ENCODE results near the gene EVA1A. TPM values are rescaled to one million over a fixed set of nuclear protein-coding genes. Genes with fewer than 3 reads are reported as not detected.

Gene EVA1A
- polyA plus RNA-seq, 1 donor (not counting 4 experiments of a cell fraction or from before 2014, with no cell fraction given), result 11.5 TPM

DNA sequence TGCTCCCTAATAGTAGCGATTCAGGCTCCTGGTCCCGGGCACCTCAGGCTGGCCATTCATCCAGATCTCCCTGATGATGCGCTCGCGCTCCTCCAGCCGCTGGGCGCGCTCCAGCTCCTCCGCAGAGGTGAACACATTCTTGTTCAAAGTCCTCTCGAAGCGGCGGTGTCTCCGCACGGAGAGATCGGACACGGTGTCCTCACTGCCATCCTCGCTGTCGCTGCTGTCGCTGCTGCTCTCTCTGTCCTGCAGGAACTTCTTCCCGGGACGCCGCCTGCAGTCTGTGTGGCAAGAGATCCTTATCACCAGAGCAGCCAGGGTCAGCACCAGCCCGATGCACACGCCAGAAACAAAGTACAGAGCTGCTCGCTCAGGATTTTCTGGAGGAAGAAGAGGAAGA lies 67.5 kb downstream of the EVA1A start:
- dilution Hi-C loops (cut with MboI; ENCODE audit: extremely low pct_ligation_motif_present, low sequenced_read_pairs), result no loop called here
- TF ChIP-seq EZH2 (IDR thresholded peaks at IDR 0.05; ENCODE audit: low read length), result no peak
- TF ChIP-seq, protein P1, sequence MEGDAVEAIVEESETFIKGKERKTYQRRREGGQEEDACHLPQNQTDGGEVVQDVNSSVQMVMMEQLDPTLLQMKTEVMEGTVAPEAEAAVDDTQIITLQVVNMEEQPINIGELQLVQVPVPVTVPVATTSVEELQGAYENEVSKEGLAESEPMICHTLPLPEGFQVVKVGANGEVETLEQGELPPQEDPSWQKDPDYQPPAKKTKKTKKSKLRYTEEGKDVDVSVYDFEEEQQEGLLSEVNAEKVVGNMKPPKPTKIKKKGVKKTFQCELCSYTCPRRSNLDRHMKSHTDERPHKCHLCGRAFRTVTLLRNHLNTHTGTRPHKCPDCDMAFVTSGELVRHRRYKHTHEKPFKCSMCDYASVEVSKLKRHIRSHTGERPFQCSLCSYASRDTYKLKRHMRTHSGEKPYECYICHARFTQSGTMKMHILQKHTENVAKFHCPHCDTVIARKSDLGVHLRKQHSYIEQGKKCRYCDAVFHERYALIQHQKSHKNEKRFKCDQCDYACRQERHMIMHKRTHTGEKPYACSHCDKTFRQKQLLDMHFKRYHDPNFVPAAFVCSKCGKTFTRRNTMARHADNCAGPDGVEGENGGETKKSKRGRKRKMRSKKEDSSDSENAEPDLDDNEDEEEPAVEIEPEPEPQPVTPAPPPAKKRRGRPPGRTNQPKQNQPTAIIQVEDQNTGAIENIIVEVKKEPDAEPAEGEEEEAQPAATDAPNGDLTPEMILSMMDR (optimal IDR thresholded peaks at IDR 0.05 in 1 of 3, IDR thresholded peaks at IDR 0.05 in 1 of 3, conservative IDR thresholded peaks at IDR 0.05 in 1 of 3; ENCODE audit: extremely low read depth in 1 of 3, insufficient read depth in 2 of 3, low read length in 3 of 3), result no peak
- no peak overlapping the region for H3K4me3 ChIP-seq (ENCODE audit: control insufficient read depth in 2 of 3, extremely low read depth in 1 of 3, insufficient read depth in 2 of 3, low read depth in 1 of 3, low read length in 3 of 3)
- peaks cover 4% of the 10 kb centered on the region in 2 experiments for H3K36me3 ChIP-seq (ENCODE audit: control insufficient read depth in 2 of 2, extremely low read depth in 1 of 2, insufficient read depth in 2 of 2, low read length in 2 of 2)
- no peak overlapping the region for H3K4me2 ChIP-seq (ENCODE audit: control insufficient read depth, extremely low read depth, insufficient read depth, low read depth, low read length)
- no peaks in the 10 kb centered on the region for H3K27me3 ChIP-seq (ENCODE audit: control insufficient read depth, extremely low read depth, insufficient read depth, low read length)
- H3K27ac ChIP-seq (ENCODE audit: control insufficient read depth, insufficient read depth, low read length), result no peak overlapping the region
- no peaks in the 10 kb centered on the region for H3K79me2 ChIP-seq (ENCODE audit: control insufficient read depth, insufficient read depth, low read length)
- H3K4me1 ChIP-seq (ENCODE audit: control insufficient read depth, extremely low read depth, insufficient read depth, low read length), result peaks cover 6% of the 10 kb centered on the region
- no peak overlapping the region for H3K9ac ChIP-seq (ENCODE audit: control insufficient read depth, extremely low read depth, insufficient read depth, low read length)
- no peaks in the 10 kb centered on the region for H3K9me3 ChIP-seq (ENCODE audit: control insufficient read depth, low read depth, low read length)
- H2AFZ ChIP-seq (ENCODE audit: control insufficient read depth, low read length), result no peak overlapping the region
- FAIRE-seq (no peak), DNase-seq (ENCODE audit: low read depth, low spot score) (no peak)
- H3K9me1 ChIP-seq (ENCODE audit: control insufficient read depth, extremely low read depth, insufficient read depth, low read length), result no peaks in the 10 kb centered on the region
- no peaks in the 10 kb centered on the region for H4K20me1 ChIP-seq (ENCODE audit: control insufficient read depth, extremely low read depth, insufficient read depth, low read length)

DNA sequence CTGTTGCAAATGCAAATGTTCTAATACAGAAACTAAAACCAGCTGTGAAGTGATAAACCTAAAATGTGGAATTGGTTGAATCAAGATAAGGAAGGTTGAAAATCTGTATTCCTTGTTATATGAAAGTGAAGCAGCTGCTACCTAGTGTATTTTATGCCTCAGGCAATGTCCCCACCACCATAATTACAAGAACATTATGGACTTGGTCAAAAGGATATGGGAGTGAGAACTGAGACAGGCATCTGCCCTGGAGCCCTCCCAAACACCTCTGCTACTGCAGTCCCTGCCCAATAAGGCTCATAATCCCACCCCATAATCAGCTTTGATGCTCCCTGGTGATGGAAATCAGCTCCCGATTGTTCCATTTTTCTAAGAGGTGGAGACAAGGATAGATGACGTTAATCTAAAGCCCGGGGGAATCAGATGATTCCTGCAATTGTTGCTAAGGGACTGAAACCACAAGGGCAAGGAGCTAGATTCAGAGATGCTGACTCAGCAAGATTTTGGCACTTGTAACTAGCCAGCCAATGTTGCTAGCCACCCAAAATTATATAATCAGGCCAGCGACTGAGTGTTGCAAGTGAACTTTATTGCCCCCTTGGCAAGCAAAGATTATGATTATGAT lies 69.5 kb downstream of the EVA1A start:
- H3K79me2 ChIP-seq (ENCODE audit: control insufficient read depth, insufficient read depth, low read length), result no peaks in the 10 kb centered on the region
- H4K20me1 ChIP-seq (ENCODE audit: control insufficient read depth, extremely low read depth, insufficient read depth, low read length), result no peaks in the 10 kb centered on the region
- no peak overlapping the region for H3K4me3 ChIP-seq (ENCODE audit: control insufficient read depth in 2 of 3, extremely low read depth in 1 of 3, insufficient read depth in 2 of 3, low read depth in 1 of 3, low read length in 3 of 3)
- H3K9me3 ChIP-seq (ENCODE audit: control insufficient read depth, low read depth, low read length), result no peaks in the 10 kb centered on the region
- H3K9ac ChIP-seq (ENCODE audit: control insufficient read depth, extremely low read depth, insufficient read depth, low read length), result no peak overlapping the region
- FAIRE-seq, result no peak
- H3K4me1 ChIP-seq (ENCODE audit: control insufficient read depth, extremely low read depth, insufficient read depth, low read length), result peaks cover 4% of the 10 kb centered on the region
- dilution Hi-C loops (cut with MboI; ENCODE audit: extremely low pct_ligation_motif_present, low sequenced_read_pairs), result no loop called here
- H3K27ac ChIP-seq (ENCODE audit: control insufficient read depth, insufficient read depth, low read length), result no peak overlapping the region
- H3K36me3 ChIP-seq (ENCODE audit: control insufficient read depth in 2 of 2, extremely low read depth in 1 of 2, insufficient read depth in 2 of 2, low read length in 2 of 2), result peaks cover 4% of the 10 kb centered on the region in 2 experiments
- DNase-seq (ENCODE audit: low read depth, low spot score), result no peak
- H3K4me2 ChIP-seq (ENCODE audit: control insufficient read depth, extremely low read depth, insufficient read depth, low read depth, low read length), result no peak overlapping the region
- H2AFZ ChIP-seq (ENCODE audit: control insufficient read depth, low read length), result no peak overlapping the region
- no peaks in the 10 kb centered on the region for H3K27me3 ChIP-seq (ENCODE audit: control insufficient read depth, extremely low read depth, insufficient read depth, low read length)
- H3K9me1 ChIP-seq (ENCODE audit: control insufficient read depth, extremely low read depth, insufficient read depth, low read length), result no peaks in the 10 kb centered on the region
- TF ChIP-seq EZH2 (IDR thresholded peaks at IDR 0.05; ENCODE audit: low read length), result no peak

DNA sequence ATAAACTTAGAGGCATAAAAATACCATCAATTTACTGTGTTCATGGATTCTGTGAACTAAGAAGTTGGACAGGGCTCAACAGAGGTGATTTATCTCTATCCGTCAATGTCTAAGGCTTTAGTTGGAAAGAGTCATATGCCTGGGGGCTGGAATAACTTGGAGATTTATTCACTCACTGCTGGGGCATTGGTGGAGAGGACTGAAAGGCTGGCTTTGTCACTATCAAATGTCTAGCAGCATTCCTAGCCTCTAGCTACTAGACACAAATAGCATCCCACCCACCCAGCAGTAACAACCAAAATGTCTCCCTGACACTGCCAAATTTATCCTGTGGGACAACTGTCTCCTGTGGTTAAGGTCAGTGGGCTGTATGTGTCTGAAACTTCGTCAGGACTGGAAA lies 71.0 kb downstream of the EVA1A start:
- dilution Hi-C loops (cut with MboI; ENCODE audit: extremely low pct_ligation_motif_present, low sequenced_read_pairs), result no loop called here
- H3K36me3 ChIP-seq (ENCODE audit: control insufficient read depth in 2 of 2, extremely low read depth in 1 of 2, insufficient read depth in 2 of 2, low read length in 2 of 2), result peaks cover 4% of the 10 kb centered on the region in 2 experiments
- H4K20me1 ChIP-seq (ENCODE audit: control insufficient read depth, extremely low read depth, insufficient read depth, low read length), result no peaks in the 10 kb centered on the region
- TF ChIP-seq, protein P1 (optimal IDR thresholded peaks at IDR 0.05 in 1 of 3, IDR thresholded peaks at IDR 0.05 in 1 of 3, conservative IDR thresholded peaks at IDR 0.05 in 1 of 3; ENCODE audit: extremely low read depth in 1 of 3, insufficient read depth in 2 of 3, low read length in 3 of 3), result no peak
- TF ChIP-seq EZH2 (IDR thresholded peaks at IDR 0.05; ENCODE audit: low read length), result no peak
- no peak overlapping the region for H3K4me3 ChIP-seq (ENCODE audit: control insufficient read depth in 2 of 3, extremely low read depth in 1 of 3, insufficient read depth in 2 of 3, low read depth in 1 of 3, low read length in 3 of 3)
- no peaks in the 10 kb centered on the region for H3K79me2 ChIP-seq (ENCODE audit: control insufficient read depth, insufficient read depth, low read length)
- no peak for DNase-seq (ENCODE audit: low read depth, low spot score)
- H3K9ac ChIP-seq (ENCODE audit: control insufficient read depth, extremely low read depth, insufficient read depth, low read length), result no peak overlapping the region
- H2AFZ ChIP-seq (ENCODE audit: control insufficient read depth, low read length), result no peak overlapping the region
- FAIRE-seq, result peak; percentile 9
- H3K27ac ChIP-seq (ENCODE audit: control insufficient read depth, insufficient read depth, low read length), result no peak overlapping the region
- H3K9me1 ChIP-seq (ENCODE audit: control insufficient read depth, extremely low read depth, insufficient read depth, low read length), result no peaks in the 10 kb centered on the region
- no peak overlapping the region for H3K4me2 ChIP-seq (ENCODE audit: control insufficient read depth, extremely low read depth, insufficient read depth, low read depth, low read length)
- H3K4me1 ChIP-seq (ENCODE audit: control insufficient read depth, extremely low read depth, insufficient read depth, low read length), result peaks cover 4% of the 10 kb centered on the region
- H3K9me3 ChIP-seq (ENCODE audit: control insufficient read depth, low read depth, low read length), result no peaks in the 10 kb centered on the region
- H3K27me3 ChIP-seq (ENCODE audit: control insufficient read depth, extremely low read depth, insufficient read depth, low read length), result no peaks in the 10 kb centered on the region
